Hypothalamus (tissue), 51 donors: ENCODE results near the gene HTR6.
"Not testable (repeated sequence)": the region's sequence is repeated elsewhere in the genome, so short reads cannot be mapped to it uniquely, and the experiment has no call there.

Source experiments
- DNase-seq, 51 donors: peaks; one replicate each; lab custom pipeline; 2025; lab: John Stamatoyannopoulos, UW

The HTR6 gene

GRCh38 chr1:19664453-19665185, at the start of gene HTR6:
Gene HTR6, plus strand, starts transcription at chr1:19664875. Its CDS starts 879 bp downstream, at chr1:19665754.
- DNase-seq: no peak

DNA sequence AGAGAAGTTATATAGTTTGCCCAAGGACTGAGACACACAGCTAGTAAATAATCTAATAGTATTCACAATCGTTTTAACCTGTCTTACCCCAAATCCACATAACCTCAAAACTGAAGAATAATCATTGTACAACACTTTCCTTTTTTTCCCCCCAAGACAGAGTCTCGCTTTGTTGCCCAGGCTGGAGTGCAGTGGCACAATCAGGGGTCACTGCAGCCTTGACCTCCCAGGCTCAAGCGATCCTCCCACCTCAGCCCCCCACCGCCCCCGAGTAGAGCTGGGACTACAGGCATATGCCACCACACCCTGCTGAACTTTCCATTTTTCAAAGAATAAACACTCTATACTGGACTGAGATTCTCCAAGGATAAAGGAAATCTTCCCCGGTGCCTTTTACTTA, 49.2 kb upstream of the HTR6 start:
- DNase-seq: no peak

DNA sequence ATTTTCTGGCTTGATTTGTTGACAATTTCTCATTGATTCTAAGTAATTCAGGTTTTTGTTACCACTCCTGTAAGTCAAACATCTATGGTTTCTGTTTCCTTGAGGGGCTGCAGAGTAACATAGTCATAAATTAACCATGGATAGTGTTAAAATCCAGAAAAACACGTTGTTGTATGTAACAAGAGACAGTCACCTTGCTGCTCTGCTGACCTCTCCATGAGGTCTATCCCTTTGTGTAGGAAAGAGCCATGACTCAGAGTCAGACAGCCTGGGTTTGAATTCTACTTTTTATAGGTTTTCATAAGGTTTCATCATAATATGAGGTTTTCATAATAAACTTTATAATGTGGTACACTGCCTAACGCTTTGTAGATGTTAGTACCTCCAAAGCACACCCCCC, 48.2 kb upstream of the HTR6 start:
- DNase-seq: no peak

DNA sequence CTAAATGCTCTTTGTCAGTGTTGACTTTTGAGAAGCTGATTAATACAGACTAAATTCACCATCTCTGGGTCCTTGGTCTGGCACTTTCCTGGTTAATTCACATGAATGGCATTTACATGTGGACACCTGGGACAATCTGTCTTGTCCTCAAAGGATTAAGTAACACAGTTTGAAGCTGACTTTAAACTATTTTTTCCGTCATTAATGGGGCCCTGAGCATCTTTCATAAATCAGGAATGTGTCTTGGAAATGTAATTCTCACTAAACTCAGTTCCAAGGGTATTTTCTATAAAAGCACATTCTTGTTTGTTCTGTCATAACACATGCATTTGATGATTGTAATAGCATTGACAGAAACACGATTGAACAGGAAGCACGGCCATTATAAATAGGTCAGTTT, 47.3 kb upstream of the HTR6 start:
- no peak for DNase-seq

DNA sequence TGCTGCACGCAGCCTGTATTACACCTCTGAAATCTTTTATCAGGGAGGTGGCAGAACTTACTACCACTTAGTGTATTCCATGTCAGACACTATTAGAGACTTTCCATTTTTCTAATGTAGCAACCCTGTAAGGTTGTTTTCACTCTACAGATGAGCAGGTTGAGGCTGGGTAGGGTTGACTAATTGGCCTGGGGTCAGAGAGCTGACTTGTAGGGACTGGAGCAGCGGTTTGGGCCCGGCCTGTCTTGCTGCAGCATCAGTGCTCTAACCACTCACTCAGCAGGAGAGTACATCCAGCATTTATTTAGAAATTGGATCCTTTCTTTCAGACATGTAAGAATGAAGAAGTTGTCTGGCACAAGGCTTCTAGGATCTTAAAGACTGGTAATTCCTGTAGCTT, 46.2 kb upstream of the HTR6 start:
- no peak for DNase-seq

- no peak for DNase-seq
These were observed 44.8 kb upstream of the HTR6 start for GRCh38 chr1:19619697-19620384.

GRCh38 chr1:19620786-19621185, 43.9 kb upstream of the HTR6 start:
- DNase-seq: no peak

DNA sequence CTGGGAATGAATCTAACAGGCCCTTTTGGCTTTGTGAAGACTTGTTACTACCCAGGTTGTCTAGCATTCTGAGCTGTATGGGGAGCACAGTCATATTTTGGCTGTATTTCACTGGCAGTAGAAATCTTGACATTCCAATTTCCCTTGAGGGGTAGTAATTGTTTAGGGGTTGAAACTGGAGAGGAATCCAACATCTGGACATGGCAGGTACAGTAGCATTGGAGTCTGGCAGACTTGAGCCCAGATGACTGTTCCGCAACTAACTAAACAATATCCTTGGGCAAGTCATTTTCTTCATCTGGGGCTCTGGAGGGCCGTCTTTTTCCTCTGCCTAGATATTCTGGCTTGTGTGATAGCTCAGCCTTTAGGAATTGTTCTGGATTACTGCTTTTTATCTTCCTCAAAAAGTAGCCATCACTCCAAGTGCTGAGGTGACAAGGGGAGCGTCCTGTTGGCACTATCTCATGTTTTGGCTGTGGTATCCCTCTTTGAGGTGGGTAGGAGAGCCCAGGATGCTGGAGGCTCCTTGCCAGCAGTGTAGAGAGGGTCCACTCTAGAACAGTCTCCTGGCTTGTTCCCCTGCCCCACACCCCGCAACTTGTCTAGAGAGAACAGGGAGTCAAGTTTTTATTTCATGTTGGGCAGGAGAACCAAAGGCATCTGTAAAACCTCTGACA, 43.3 kb upstream of the HTR6 start:
- no peak for DNase-seq

DNA sequence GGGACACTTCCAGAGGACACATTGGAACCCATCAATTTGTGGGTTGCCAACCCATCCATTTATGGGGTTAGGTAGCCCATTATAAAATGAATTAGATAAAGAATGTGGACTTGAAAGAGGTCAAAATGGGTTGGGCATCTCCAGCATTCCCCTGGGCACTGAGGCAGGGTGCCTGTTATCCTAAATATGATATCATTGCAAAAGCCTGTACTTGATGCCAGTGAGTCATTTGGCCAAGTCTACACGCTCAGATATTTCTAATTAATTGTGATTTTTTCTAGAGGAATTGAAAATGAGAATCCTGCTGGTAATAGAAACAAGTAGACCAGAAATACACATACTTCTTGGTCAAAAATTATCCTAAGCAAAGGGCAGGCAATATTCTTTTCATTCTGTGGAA, 42.5 kb upstream of the HTR6 start:
- DNase-seq: no peak

DNA sequence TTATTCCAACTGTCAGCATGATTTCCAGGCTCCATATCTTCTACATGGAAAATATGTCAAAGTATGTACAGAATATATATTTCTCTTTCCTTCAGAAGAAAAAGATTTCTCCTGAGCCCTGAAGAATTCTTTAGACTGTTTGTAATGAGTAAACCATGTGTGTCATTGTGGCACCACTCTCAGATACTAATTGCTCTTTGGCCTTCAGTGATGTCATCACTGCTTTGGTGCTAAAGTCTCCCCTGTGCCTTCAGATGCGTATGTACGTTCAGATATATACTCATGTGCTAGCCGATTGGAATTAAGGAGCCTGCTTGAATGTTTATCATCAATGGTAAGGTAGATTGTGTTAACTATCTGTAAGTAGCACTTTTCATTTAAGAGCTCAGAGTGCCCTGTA, 41.2 kb upstream of the HTR6 start:
- DNase-seq: no peak

DNA sequence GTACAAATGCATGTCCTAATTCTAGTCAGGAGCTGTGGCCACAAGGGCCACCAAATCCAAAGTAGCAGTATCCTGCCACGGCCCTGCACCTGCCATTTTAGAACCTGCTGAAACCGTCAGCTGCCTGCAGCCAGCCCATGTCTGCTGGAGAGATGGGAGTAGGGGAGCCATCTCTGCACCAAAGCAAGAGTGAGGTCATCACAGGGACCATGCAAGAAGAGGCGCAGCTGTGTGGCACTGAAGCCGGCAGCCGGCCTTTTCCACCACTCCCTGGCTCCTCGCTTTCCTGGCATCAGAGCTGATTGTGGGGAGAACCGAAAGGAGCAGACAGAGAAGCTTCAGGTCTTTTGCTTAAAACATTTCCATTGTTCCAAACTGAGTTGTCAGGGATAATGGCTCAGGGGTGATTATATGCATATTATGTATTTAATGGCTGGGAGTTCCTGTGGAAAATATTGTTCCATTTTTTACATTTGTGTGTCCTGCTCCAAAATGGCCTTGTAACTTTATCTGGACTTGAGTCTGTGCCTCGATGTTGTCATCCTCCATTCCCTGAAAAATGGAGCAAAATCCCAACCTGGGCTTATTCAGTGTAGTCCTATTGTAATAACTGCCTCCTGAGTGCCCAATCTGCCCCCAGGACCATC, 39.3 kb upstream of the HTR6 start:
- DNase-seq: no peak

GRCh38 chr1:19628879-19629278, 35.8 kb upstream of the HTR6 start:
- DNase-seq: peak in 17 of 51 donors; percentile 14 to 64 (median 31)

GRCh38 chr1:19629357-19629756, 35.3 kb upstream of the HTR6 start:
- no peak for DNase-seq

- not testable (repeated sequence) for DNase-seq
These were observed 34.5 kb upstream of the HTR6 start for GRCh38 chr1:19630192-19630591.

GRCh38 chr1:19630720-19631395, 33.8 kb upstream of the HTR6 start:
- DNase-seq: no peak

DNA sequence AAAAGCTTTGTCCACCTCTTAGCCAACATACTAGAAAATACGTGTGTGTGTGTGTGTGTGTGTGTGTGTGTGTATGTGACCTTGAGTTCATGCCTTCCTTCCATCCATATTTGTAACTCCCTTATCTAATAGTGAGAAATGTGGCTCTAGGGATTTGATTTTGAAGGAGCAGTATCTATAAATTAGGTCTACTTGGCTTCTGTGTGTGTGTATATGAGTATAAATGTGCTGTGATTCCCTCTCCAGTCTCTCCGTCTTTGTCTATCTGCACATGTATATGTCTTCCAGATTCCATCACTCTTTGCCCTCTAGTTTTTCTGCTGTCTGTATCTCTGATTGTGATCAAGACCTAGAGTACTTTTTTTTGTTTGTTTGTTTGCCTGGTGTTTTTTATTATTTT, 32.5 kb upstream of the HTR6 start:
- no peak for DNase-seq

DNA sequence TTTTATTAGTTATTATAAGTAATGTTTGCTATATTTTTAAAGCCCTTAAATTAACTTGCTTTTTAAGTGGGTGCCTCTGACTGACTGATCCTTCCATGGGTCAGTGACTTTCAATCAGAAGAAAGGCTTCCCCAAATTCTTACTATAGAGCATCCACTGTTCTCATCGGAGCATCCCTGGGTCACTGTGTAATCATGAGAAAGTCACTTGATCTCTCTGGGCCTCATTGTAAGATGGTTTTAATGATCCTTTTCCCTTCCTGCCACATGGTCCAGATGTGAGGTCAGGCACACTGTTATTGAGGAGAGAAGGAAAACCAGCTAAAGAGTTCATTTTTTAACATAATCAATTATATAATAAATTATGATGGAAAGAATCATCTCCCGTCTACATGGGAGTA, 31.6 kb upstream of the HTR6 start:
- no peak for DNase-seq

DNA sequence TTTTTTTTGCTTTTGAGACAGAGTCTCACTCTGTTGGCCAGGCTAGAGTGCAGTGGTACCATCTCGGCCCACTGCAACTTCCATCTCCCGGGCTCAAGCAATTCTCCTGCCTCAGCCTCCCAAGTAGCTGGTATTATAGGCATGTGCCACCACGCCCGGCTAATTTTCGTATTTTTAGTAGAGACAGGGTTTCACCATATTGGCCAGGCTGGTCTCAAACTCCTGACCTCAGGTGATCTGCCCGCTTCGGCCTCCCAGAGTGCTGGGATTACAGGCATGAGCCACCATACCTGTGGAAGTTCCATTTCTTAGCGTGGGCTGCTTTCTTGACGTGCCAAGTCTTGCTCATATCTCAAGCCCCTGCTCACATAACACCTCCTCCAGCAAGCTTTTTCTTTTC, 29.6 kb upstream of the HTR6 start:
- DNase-seq: not testable (repeated sequence)

- no peak for DNase-seq
These were observed 29.0 kb upstream of the HTR6 start for GRCh38 chr1:19635646-19636045.

- no peak for DNase-seq
These were observed 28.6 kb upstream of the HTR6 start for GRCh38 chr1:19636065-19636464.

GRCh38 chr1:19636749-19637148, 27.9 kb upstream of the HTR6 start:
- DNase-seq: not testable (repeated sequence)
